IPS-18a (cell line): Measurements from ENCODE around the gene PRKAG2.

Source experiments
- H3K27ac ChIP-seq: one replicate; pipeline ENCODE4 v1.5.1; 2013; ENCODE audit warnings: low read length
- H3K27me3 ChIP-seq: one replicate; pipeline ENCODE4 v1.6.1; 2013; ENCODE audit warnings: mild to moderate bottlenecking, low read length; ENCODE audit not compliant: control insufficient read depth, insufficient read depth
- H3K36me3 ChIP-seq: one replicate; pipeline ENCODE4 v1.6.1; 2013; ENCODE audit warnings: low read depth, low read length; ENCODE audit not compliant: control insufficient read depth
- H3K4me1 ChIP-seq: one replicate; pipeline ENCODE4 v1.6.1; 2013; ENCODE audit warnings: low read depth, low read length; ENCODE audit not compliant: control insufficient read depth
- H3K4me3 ChIP-seq: one replicate; pipeline ENCODE4 v1.5.1; 2013; ENCODE audit warnings: low read length
- H3K9ac ChIP-seq: one replicate; pipeline ENCODE4 v1.6.1; 2013; ENCODE audit warnings: mild to moderate bottlenecking, low read length, moderate library complexity
- H3K9me3 ChIP-seq: one replicate; pipeline ENCODE4 v1.6.1; 2013; ENCODE audit warnings: low read depth, low read length; ENCODE audit not compliant: control insufficient read depth

The PRKAG2 gene

DNA sequence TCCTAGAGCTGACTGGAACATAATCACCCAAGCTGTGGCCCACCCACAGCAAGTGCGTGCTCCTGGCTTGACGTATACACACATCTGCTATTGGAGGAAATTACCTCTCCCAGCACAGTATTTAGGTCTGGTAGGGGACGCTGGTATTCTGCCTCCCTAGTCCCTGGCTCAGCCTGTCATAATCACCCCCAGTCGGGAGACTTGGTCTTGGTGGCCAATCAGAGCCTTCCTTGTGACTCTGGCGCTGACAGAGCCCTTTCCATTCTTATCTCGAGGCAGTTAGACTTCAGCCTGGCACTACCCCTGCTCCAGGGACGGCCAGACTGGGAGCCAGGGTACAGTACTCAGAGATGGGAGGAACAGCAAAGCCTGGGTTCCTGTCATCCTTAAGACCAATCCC, 14.3 kb upstream of the PRKAG2 start:
- no peaks in the 10 kb centered on the region for H3K27me3 ChIP-seq
- no peaks in the 10 kb centered on the region for H3K4me1 ChIP-seq
- H3K36me3 ChIP-seq: no peaks in the 10 kb centered on the region
- H3K4me3 ChIP-seq: no peak overlapping the region
- H3K9ac ChIP-seq: no peak overlapping the region
- H3K27ac ChIP-seq: no peak overlapping the region
- H3K9me3 ChIP-seq: no peaks in the 10 kb centered on the region

DNA sequence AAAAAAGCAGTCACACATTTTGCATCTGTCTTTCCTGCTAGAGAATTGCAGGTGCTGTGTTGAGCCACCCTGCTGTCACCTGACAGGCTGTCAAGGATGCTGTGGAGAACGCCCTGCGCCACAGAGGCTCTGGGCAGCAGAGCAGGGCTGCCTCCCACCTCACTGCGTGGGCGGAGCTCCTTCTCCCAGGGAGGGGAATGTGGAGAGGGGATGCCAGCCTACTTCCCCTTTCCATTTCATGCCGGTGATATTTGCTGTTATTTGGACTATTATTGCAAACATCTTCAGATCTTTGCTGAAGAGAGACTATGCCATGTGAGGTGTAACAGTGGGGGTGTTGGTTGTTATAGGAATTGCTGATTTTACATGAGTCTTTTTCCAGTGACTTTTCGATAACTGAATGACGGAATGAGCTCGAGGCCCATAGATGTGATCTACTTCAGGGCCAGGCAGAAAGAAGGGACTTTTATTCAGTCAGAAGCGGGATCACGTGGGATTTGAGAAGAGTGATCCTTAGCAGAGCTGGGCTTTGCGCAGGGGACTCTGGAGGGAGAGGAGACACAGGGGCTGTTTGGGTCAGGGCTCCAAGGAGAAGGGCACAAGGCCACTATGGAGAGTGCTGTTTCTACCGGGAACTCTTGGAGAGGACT, 13.6 kb upstream of the PRKAG2 start:
- Histone ChIP-seq H3K9ac (no peak overlapping the region), H3K9me3 (no peaks in the 10 kb centered on the region), H3K27ac (no peak overlapping the region), H3K4me1 (no peaks in the 10 kb centered on the region), H3K4me3 (no peak overlapping the region), H3K36me3 (no peaks in the 10 kb centered on the region), H3K27me3 (no peaks in the 10 kb centered on the region)

DNA sequence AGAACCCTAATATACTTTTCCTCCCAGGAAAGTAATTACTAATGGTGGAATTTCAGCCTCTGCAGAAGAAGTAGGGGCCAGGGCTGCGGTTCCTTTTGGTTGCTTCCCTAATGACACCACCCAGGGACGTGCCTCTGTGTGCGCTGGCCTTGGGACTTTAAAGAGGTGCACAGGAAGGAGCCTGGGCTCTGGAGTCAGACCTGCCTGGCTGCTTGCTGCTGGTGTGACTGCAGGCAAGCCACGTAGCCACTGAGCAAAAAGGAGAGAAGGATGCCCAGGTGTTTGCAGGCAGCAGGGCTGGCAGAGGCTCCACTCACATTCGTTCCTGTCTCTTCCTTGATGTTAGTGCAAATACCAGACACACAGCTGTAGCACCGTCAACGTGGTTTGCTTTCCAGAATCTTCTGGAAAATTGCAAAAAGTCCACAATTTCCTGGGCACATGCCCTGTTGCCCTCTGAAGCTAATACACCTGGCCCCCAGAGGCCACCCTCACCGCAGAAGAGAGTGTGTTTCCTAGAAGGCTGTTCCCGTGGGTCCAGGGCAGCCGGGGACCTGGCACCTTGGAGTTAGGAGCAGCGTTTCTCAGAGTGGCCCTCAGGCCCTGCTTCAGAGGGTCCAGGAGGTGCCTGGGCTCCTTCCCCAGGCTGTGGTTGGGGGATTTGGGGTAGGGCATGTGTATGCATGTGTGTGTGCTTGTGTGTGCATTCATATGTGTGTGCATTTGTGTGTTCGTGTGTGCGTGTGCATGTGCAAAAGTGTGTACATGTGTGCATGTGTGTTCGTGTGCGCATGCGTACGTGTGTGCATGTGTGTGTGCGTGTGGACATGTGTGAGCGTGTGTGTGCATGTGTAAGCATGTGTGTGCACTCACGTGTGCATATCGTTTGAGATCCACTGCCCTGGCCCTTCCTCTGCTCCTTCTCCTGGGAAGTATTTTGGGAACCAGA, 12.8 kb upstream of the PRKAG2 start:
- H3K4me3 ChIP-seq: no peak overlapping the region
- H3K27ac ChIP-seq: no peak overlapping the region
- H3K4me1 ChIP-seq: no peaks in the 10 kb centered on the region
- no peaks in the 10 kb centered on the region for H3K36me3 ChIP-seq
- H3K9me3 ChIP-seq: no peaks in the 10 kb centered on the region
- H3K27me3 ChIP-seq: no peaks in the 10 kb centered on the region
- H3K9ac ChIP-seq: no peak overlapping the region

DNA sequence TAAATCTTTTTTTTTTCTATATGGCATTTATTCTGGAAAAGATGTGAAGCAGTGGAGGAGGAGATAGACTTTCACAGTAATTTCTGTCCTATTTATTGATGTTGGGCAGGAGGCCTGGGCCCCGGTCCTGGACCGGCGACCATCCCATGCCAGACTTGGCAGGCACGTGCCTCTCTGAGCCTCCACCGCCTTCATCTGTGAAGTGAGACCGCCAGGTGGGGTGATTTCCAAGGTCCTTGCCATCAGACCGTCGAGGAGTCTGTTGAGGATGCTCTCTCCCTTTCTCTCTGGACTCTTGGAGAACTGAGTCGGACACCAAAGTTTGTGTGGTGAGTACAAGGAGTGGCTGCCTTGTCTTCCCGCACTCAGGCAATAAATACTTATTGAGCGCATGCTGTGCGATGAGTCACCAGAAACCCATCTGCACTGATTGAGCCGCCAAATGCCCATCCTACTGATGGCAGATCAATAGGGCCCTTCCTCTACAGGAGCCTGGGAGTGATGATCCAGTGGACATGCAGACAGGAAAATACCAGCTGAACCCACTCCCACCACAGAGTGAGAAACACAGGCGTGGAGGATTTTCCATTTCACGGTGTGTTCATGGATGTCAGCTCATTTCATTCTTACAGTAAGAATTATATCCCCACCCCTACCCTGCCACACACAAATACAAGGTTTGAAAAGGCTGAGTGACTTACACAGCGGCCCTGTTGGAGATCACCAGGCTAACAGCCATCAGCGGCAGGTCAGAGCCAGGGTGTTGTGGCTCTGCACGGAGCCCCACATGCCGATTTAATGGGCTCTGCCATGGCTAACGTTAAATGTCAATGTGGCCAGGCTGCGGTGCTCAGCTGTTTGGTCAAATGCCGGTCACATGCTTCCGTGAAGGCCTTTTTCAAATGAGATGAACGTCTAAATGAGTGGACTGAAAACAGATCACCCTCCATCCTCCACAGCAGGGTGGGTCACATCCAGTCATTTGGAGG, 11.5 kb upstream of the PRKAG2 start:
- H3K9me3 ChIP-seq: no peaks in the 10 kb centered on the region
- no peak overlapping the region for H3K27ac ChIP-seq
- no peak overlapping the region for H3K9ac ChIP-seq
- no peaks in the 10 kb centered on the region for H3K27me3 ChIP-seq
- no peak overlapping the region for H3K4me3 ChIP-seq
- H3K4me1 ChIP-seq: no peaks in the 10 kb centered on the region
- no peaks in the 10 kb centered on the region for H3K36me3 ChIP-seq

DNA sequence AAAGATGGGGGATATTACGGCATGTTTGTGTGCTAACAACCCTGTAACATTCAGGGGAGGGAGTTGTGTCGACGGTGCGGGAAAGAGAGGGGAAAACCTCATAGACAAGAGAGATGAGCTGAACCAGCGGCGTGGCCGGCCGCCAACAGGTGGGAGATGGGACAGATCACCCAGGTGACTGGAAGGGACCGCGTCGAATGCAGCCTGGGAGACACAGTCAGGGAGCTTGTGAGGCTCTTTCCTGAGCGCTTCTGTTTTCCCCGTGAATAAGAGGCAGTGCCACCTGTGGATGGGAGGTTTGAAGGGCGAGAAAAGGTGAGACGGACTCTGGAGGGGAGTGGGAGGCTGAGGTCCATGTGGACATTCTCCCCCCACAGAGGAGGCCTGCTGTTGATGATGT, 9.9 kb upstream of the PRKAG2 start:
- H3K27ac ChIP-seq: no peak overlapping the region
- no peaks in the 10 kb centered on the region for H3K36me3 ChIP-seq
- no peaks in the 10 kb centered on the region for H3K9me3 ChIP-seq
- no peaks in the 10 kb centered on the region for H3K4me1 ChIP-seq
- no peak overlapping the region for H3K4me3 ChIP-seq
- no peaks in the 10 kb centered on the region for H3K27me3 ChIP-seq
- H3K9ac ChIP-seq: no peak overlapping the region

DNA sequence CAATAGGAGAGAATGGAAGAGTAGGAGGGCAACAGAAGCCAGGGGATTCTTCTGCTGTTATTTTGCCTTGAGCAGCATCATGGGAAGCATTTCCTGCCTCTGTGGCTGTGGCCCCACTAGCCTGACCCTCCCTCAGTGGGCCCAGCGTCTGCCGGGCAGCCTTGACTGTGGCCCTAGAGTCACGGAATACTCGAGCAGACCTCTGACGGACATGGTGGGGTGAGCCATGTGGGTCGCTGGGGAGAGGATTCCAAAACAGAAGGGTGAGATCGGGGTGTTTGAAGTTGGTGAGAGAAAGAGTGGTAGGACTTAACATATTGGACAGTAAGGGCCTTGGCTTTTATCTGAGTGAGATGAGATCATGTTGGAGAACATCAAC, 8.3 kb upstream of the PRKAG2 start:
- Histone ChIP-seq H3K9me3 (no peaks in the 10 kb centered on the region), H3K9ac (no peak overlapping the region), H3K27ac (no peak overlapping the region), H3K4me1 (no peaks in the 10 kb centered on the region), H3K27me3 (no peaks in the 10 kb centered on the region), H3K4me3 (no peak overlapping the region), H3K36me3 (no peaks in the 10 kb centered on the region)

DNA sequence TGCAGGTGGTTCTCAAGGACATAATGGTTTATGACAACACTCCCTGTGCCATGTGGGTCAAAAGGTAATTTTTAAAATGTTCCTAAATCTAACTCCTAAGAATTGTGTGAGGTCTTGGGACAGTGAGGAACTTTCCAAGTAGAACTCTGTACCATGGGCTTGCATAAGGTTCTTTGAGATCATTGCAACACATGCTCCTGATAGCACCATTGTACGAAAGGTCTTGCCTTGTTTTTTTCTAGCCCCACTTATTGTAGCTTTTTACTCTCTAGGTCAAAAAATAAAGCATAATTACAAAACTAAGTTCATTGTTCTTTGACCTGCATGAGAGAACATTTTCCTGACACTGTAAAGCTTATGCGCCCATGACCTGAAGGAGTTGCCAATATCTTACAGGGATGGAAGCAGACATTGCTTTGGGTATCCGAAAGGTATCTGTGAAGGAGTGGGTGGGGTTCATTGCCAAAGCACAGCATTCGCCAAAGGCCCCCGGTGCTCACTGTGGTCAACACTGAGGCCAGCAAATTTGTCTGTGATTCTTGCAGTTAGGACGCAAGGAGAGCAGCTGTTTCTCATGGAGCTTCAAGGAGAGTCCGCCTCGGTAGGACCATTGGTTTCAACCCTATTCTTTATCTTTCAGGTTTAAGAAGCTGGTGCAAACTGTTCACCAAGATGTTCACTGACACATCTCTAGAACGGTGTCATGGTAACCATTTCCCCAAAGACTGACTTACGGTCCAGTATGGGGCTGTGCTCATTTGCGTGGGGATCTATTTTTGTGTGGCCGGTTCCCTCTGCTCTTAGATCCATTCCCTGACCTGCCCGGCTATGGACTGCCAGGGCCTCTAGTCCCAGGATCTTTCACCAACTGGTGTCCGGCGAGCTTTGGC, 7.6 kb upstream of the PRKAG2 start:
- H3K27ac ChIP-seq: no peak overlapping the region
- no peak overlapping the region for H3K9ac ChIP-seq
- no peaks in the 10 kb centered on the region for H3K9me3 ChIP-seq
- H3K27me3 ChIP-seq: peaks cover 2% of the 10 kb centered on the region
- H3K4me1 ChIP-seq: no peaks in the 10 kb centered on the region
- H3K36me3 ChIP-seq: no peaks in the 10 kb centered on the region
- H3K4me3 ChIP-seq: no peak overlapping the region

DNA sequence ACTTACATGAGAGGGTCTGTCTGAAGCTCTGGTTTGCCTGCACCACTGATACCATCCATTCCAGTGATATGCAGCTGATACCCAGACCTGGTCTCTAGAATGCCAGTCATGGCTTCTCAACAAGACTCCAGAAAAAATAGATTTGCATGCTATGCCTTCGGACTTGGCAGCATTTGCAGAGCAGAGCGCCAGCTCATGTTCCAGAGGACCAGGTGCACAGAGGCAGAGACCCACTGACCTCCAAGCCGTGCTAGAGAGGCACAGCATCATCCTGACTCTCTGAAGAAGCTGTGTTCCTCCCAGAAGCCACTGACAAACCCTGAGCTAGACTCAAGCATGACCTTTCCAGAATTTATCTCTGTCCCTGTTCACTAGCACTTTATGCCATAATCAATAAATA, 6.9 kb upstream of the PRKAG2 start:
- H3K9me3 ChIP-seq: no peaks in the 10 kb centered on the region

DNA sequence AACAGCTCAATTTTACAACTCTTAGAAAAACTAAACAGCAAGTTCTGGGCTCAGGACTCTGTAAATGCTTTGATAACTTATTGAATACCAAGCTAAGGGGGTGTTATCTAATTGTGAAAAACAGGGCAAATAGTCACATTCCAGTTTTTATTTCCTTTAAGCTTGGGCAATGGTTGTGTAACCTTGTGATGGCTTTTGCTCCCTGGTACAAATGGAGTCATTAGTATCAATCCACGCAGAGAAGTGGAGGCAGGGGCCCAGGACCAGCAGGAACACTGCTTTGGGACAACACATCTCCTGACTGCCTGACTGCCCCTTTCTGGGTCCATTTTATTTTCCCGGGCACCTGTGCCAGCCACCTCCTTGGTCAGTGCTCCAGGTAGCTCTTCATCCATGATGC, 5.8 kb upstream of the PRKAG2 start:
- H3K9me3 ChIP-seq: no peaks in the 10 kb centered on the region
- H3K27me3 ChIP-seq: peaks cover 20% of the 10 kb centered on the region
- no peak overlapping the region for H3K27ac ChIP-seq
- H3K4me1 ChIP-seq: peaks cover 3% of the 10 kb centered on the region
- no peak overlapping the region for H3K4me3 ChIP-seq
- H3K36me3 ChIP-seq: no peaks in the 10 kb centered on the region
- no peak overlapping the region for H3K9ac ChIP-seq

More for the DNA sequence above, 6.9 kb upstream of the PRKAG2 start:
- Histone ChIP-seq H3K4me3 (no peak overlapping the region), H3K4me1 (no peaks in the 10 kb centered on the region), H3K27me3 (peaks cover 9% of the 10 kb centered on the region), H3K9ac (no peak overlapping the region), H3K27ac (no peak overlapping the region), H3K36me3 (no peaks in the 10 kb centered on the region)

DNA sequence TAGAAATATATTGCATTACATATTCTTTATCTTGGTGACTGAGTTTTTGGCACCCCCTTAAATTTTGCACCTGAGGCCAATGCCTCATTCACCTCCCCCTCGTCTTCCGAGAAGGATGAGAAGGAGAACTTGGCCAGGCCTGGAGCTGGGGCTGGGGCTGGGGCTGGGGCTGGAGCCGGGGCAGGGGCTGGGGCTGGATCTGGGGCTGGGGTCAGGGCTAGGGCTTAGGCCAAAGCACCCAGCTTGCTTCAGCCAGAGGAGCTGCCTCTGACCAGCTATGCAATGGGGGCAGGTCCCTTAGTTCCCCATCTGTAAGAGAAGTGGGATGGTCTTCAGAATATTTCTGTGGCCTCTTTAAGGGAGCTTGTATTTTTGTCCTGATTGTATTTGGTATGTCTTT, 3.8 kb upstream of the PRKAG2 start:
- Histone ChIP-seq H3K27me3 (peaks cover 34% of the 10 kb centered on the region), H3K27ac (no peak overlapping the region), H3K4me3 (no peak overlapping the region), H3K9me3 (no peaks in the 10 kb centered on the region), H3K36me3 (no peaks in the 10 kb centered on the region), H3K4me1 (peaks cover 3% of the 10 kb centered on the region), H3K9ac (no peak overlapping the region)
